Liver (tissue), 9 donors: ENCODE measurements around the gene RAB11FIP5. TPM values are rescaled to one million over a fixed set of nuclear protein-coding genes. Genes with fewer than 3 reads are reported as not detected.

Experiments
- DNase-seq: peaks from one replicate; pipeline ENCODE4 v3.0.0-alpha.2; 2017; ENCODE audit warnings: low spot score
- H3K27ac ChIP-seq, 2 donors: one replicate each; pipeline ENCODE4 v1.7.0; 2013; ENCODE audit warnings: inconsistent platforms in 2 of 2, low read length in 2 of 2, control low read depth in 1 of 2, low read depth in 1 of 2, mild to moderate bottlenecking in 1 of 2
- H3K27me3 ChIP-seq, 4 donors: one replicate each; pipeline versions ENCODE4 v1.6.1 to v1.7.0; 2013; ENCODE audit warnings: low read length in 3 of 4, inconsistent platforms in 1 of 4, mild to moderate bottlenecking in 1 of 4, moderate library complexity in 1 of 4; ENCODE audit not compliant: control insufficient read depth in 4 of 4, insufficient read depth in 4 of 4
- H3K36me3 ChIP-seq, 4 donors: one replicate each; pipeline versions ENCODE4 v1.6.1 to v1.7.0; 2013; ENCODE audit warnings: low read length in 3 of 4, mild to moderate bottlenecking in 3 of 4, low read depth in 1 of 4, moderate library complexity in 1 of 4; ENCODE audit not compliant: control insufficient read depth in 4 of 4, insufficient read depth in 3 of 4
- H3K4me1 ChIP-seq, 4 donors: one replicate each; pipeline versions ENCODE4 v1.6.1 to v1.7.0; 2013; ENCODE audit warnings: low read length in 3 of 4, mild to moderate bottlenecking in 3 of 4, moderate library complexity in 1 of 4; ENCODE audit not compliant: control insufficient read depth in 4 of 4, insufficient read depth in 4 of 4
- H3K4me3 ChIP-seq, 3 donors: one replicate each; pipeline versions ENCODE4 v1.6.1 to v1.7.0; 2013; ENCODE audit warnings: low read length in 3 of 3, control low read depth in 1 of 3, low read depth in 1 of 3, mild to moderate bottlenecking in 1 of 3
- H3K9ac ChIP-seq, 2 donors: one replicate each; pipeline ENCODE4 v1.7.0; 2013; ENCODE audit warnings: low read length in 2 of 2, mild to moderate bottlenecking in 2 of 2, moderate library complexity in 2 of 2, control low read depth in 1 of 2, low read depth in 1 of 2
- H3K9me3 ChIP-seq, 4 donors: one replicate each; pipeline versions ENCODE4 v1.6.1 to v1.7.0; 2013; ENCODE audit warnings: low read length in 3 of 4; ENCODE audit not compliant: control insufficient read depth in 4 of 4
- CTCF ChIP-seq: fragments of 150-350 bp; IDR thresholded peaks from 2 replicates; pipeline ENCODE4 v1.5.1; 2017; ENCODE audit warnings: improper control_type of control experiment, low read depth, low read length; ENCODE audit not compliant: missing input control
- EGR1 ChIP-seq, 2 donors: IDR thresholded peaks; 2 replicates each; pipeline ENCODE4 v1.6.1; 2016 to 2018; ENCODE audit warnings: antibody characterized with exemption in 2 of 2, low read depth in 2 of 2
- FOXA1 ChIP-seq: IDR thresholded peaks from 2 replicates; pipeline ENCODE4 v1.6.1; 2016; ENCODE audit warnings: antibody characterized with exemption
- FOXA2 ChIP-seq: IDR thresholded peaks from 2 replicates; pipeline ENCODE4 v1.6.1; 2016; ENCODE audit warnings: antibody characterized with exemption
- HNF4A ChIP-seq, 2 donors: conservative IDR thresholded peaks; 2 replicates each; pipeline ENCODE4 v1.6.1; 2016; ENCODE audit warnings: antibody characterized with exemption in 2 of 2, mild to moderate bottlenecking in 2 of 2
- HNF4G ChIP-seq: IDR thresholded peaks from 2 replicates; pipeline ENCODE4 v1.6.1; 2016; ENCODE audit warnings: antibody characterized with exemption
- JUND ChIP-seq, 2 donors: IDR thresholded peaks; 2 replicates each; pipeline ENCODE4 v1.6.1; 2016; ENCODE audit warnings: antibody characterized with exemption in 2 of 2
- NR2F2 ChIP-seq: IDR thresholded peaks from 2 replicates; pipeline ENCODE4 v1.6.1; 2016; ENCODE audit warnings: antibody characterized with exemption
- RAD21 ChIP-seq, 2 donors: IDR thresholded peaks; 2 replicates each; pipeline ENCODE4 v1.6.1; 2016; ENCODE audit warnings: antibody characterized with exemption in 2 of 2, mild to moderate bottlenecking in 2 of 2
- RXRA ChIP-seq, 2 donors: IDR thresholded peaks; 2 replicates each; pipeline ENCODE4 v1.6.1; 2017 to 2018; ENCODE audit warnings: antibody characterized with exemption in 2 of 2, mild to moderate bottlenecking in 1 of 2
- SP1 ChIP-seq: IDR thresholded peaks from 2 replicates; pipeline ENCODE4 v1.6.1; 2018; ENCODE audit warnings: antibody characterized with exemption, mild to moderate bottlenecking
- TAF1 ChIP-seq: conservative IDR thresholded peaks from 2 replicates; pipeline ENCODE4 v1.6.1; 2016; ENCODE audit warnings: antibody characterized with exemption, mild to moderate bottlenecking
- WGBS: extraction: QIAGEN DNeasy Blood & Tissue Kit; methylation state at CpG from one replicate; pipeline ENCODE4 v1.1.7; 2013; 5-methylcytosine and 5-hydroxymethylcytosine counted together
- polyA plus RNA-seq, 2 donors: library from polyadenylated mRNA; stranded (reverse) in 1 of 2; unstranded in 1 of 2; fragments of 200-250 nt in 1 of 2; fragments of >200 nt in 1 of 2; fragmentation: Nextera tagmentation in 1 of 2; extraction: Ambion mirVana in 1 of 2; gene quantifications; one replicate each; pipeline versions ENCODE4 v1.2.1 to v1.2.3, GENCODE V29; 2013 to 2015
- total RNA-seq, 2 donors: library from RNA; depleted of rRNA; stranded (reverse); fragments of >200 nt; gene quantifications; one replicate each; pipeline ENCODE4 v1.2.3, GENCODE V29; 2014
- TF ChIP-seq, protein P1 (sequence below): IDR thresholded peaks from 2 replicates; pipeline ENCODE4 v1.6.1; 2016; ENCODE audit warnings: antibody characterized with exemption, mild to moderate bottlenecking
- TF ChIP-seq, protein P2 (sequence below): IDR thresholded peaks from 2 replicates; pipeline ENCODE4 v1.6.1; 2016; ENCODE audit warnings: antibody characterized with exemption
- TF ChIP-seq, protein P3 (sequence below): IDR thresholded peaks from 2 replicates; pipeline ENCODE4 v1.6.1; 2016; ENCODE audit warnings: antibody characterized with exemption
- TF ChIP-seq, protein P4 (sequence below): IDR thresholded peaks from 2 replicates; pipeline ENCODE4 v1.6.1; 2016; ENCODE audit warnings: antibody characterized with exemption
- donor health status: healthy.
- donor health status: healthy.
- donor health status: healthy.
- donor health status: healthy.
- donor health status: healthy.

RAB11FIP5 gene
- total and polyA plus RNA-seq, 4 donors: 2.8 to 8.1 (median 5.4) TPM

DNA sequence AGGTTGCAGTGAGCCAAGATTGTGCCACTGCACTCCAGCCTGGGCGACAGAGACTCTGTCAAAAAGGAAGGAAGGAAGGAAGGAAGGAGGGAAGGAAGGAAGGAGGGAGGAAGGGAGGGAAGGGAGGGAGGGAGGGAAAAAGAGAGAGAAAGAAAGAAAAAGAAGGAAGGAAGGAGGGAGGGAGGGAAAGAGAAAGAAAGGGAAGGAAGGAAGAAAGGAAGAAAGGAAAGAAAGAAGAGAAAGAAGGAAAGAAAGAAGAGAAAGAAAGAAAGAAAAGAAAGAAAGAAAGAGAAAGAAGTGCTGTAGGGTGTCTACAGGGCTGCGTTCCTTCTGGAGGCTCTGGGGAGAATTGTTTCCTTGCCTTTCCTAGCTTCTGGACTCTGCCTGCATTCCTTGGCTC lies 22.5 kb upstream of the RAB11FIP5 start:
- H3K27me3 ChIP-seq: no peaks in the 10 kb centered on the region
- 84% methylated on average over 2 of the region's 2 CpGs for WGBS
- no peak for DNase-seq
- no peaks in the 10 kb centered on the region for H3K36me3 ChIP-seq
- H3K9ac ChIP-seq: no peak overlapping the region
- no peaks in the 10 kb centered on the region for H3K9me3 ChIP-seq
- H3K27ac ChIP-seq: no peak overlapping the region
- no peaks in the 10 kb centered on the region for H3K4me1 ChIP-seq
- no peak overlapping the region for H3K4me3 ChIP-seq
- TF ChIP-seq, protein P1, sequence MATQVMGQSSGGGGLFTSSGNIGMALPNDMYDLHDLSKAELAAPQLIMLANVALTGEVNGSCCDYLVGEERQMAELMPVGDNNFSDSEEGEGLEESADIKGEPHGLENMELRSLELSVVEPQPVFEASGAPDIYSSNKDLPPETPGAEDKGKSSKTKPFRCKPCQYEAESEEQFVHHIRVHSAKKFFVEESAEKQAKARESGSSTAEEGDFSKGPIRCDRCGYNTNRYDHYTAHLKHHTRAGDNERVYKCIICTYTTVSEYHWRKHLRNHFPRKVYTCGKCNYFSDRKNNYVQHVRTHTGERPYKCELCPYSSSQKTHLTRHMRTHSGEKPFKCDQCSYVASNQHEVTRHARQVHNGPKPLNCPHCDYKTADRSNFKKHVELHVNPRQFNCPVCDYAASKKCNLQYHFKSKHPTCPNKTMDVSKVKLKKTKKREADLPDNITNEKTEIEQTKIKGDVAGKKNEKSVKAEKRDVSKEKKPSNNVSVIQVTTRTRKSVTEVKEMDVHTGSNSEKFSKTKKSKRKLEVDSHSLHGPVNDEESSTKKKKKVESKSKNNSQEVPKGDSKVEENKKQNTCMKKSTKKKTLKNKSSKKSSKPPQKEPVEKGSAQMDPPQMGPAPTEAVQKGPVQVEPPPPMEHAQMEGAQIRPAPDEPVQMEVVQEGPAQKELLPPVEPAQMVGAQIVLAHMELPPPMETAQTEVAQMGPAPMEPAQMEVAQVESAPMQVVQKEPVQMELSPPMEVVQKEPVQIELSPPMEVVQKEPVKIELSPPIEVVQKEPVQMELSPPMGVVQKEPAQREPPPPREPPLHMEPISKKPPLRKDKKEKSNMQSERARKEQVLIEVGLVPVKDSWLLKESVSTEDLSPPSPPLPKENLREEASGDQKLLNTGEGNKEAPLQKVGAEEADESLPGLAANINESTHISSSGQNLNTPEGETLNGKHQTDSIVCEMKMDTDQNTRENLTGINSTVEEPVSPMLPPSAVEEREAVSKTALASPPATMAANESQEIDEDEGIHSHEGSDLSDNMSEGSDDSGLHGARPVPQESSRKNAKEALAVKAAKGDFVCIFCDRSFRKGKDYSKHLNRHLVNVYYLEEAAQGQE: no peak
- TF ChIP-seq HNF4A (conservative IDR thresholded peaks at IDR 0.05) (no peak), RXRA (IDR thresholded peaks at IDR 0.05) (no peak), SP1 (no peak), FOXA2 (no peak), NR2F2 (no peak), JUND (IDR thresholded peaks at IDR 0.05) (no peak), FOXA1 (no peak), HNF4G (no peak), RAD21 (IDR thresholded peaks at IDR 0.05) (no peak), EGR1 (IDR thresholded peaks at IDR 0.05; ENCODE audit: low read depth in 2 of 2) (no peak), TAF1 (no peak), CTCF (no peak)
- TF ChIP-seq, protein P2, sequence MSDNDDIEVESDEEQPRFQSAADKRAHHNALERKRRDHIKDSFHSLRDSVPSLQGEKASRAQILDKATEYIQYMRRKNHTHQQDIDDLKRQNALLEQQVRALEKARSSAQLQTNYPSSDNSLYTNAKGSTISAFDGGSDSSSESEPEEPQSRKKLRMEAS: no peak
- TF ChIP-seq, protein P3, sequence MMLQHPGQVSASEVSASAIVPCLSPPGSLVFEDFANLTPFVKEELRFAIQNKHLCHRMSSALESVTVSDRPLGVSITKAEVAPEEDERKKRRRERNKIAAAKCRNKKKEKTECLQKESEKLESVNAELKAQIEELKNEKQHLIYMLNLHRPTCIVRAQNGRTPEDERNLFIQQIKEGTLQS: no peak
- TF ChIP-seq, protein P4, sequence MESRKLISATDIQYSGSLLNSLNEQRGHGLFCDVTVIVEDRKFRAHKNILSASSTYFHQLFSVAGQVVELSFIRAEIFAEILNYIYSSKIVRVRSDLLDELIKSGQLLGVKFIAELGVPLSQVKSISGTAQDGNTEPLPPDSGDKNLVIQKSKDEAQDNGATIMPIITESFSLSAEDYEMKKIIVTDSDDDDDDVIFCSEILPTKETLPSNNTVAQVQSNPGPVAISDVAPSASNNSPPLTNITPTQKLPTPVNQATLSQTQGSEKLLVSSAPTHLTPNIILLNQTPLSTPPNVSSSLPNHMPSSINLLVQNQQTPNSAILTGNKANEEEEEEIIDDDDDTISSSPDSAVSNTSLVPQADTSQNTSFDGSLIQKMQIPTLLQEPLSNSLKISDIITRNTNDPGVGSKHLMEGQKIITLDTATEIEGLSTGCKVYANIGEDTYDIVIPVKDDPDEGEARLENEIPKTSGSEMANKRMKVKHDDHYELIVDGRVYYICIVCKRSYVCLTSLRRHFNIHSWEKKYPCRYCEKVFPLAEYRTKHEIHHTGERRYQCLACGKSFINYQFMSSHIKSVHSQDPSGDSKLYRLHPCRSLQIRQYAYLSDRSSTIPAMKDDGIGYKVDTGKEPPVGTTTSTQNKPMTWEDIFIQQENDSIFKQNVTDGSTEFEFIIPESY: no peak

GRCh38 chr2:73134471-73134870 lies 21.7 kb upstream of the RAB11FIP5 start:
- no peak overlapping the region for H3K9ac ChIP-seq
- no peak for DNase-seq
- no peak overlapping the region for H3K27ac ChIP-seq
- H3K4me3 ChIP-seq: no peak overlapping the region
- H3K4me1 ChIP-seq: no peaks in the 10 kb centered on the region
- 80% methylated on average over 4 of the region's 4 CpGs for WGBS
- H3K9me3 ChIP-seq: no peaks in the 10 kb centered on the region
- no peaks in the 10 kb centered on the region for H3K36me3 ChIP-seq
- no peaks in the 10 kb centered on the region for H3K27me3 ChIP-seq
- TF ChIP-seq FOXA2 (no peak), SP1 (no peak)
